IMR-90 (cell line): ENCODE data around the gene PDZD2. TPM values are rescaled to one million over a fixed set of nuclear protein-coding genes. Genes with fewer than 3 reads are reported as not detected.

Experiments used
- ATAC-seq: fragments of 200-7000 bp; cut with Tn5 transposase; 2 replicates; pipeline ENCODE4 v1.9.1; 2020; ENCODE audit warnings: low read depth, mild to moderate bottlenecking, moderate library complexity
- BruUV-seq: library from RNA; stranded (reverse); fragments of 400-500 nt; replicated peaks from 2 replicates; lab custom pipeline; 2021; lab: Mats Ljungman, UMichigan
- CTCF ChIA-PET: fragments of 300-600 bp; formaldehyde crosslinking; extraction: SDS; loops from one replicate; lab custom pipeline; 2021; ENCODE audit warnings: antibody characterized with exemption; lab: Yijun Ruan, JAX
- POLR2A ChIA-PET: fragments of 300-600 bp; sonication (Branson Sonifier 250); formaldehyde crosslinking; loops from one replicate; lab custom pipeline; 2022; ENCODE audit warnings: antibody characterized with exemption; ENCODE audit not compliant: unreplicated experiment; lab: Charles Lee
- DNase-seq: peaks from one replicate; pipeline ENCODE4 v3.0.0; 2013
- H2AFZ ChIP-seq: replicated peaks from 2 replicates; pipeline ENCODE3; 2013; ENCODE audit warnings: low read length, mild to moderate bottlenecking; ENCODE audit not compliant: poor library complexity
- H2AK5ac ChIP-seq: 2 replicates; pipeline ENCODE4 v1.6.1; 2013; ENCODE audit warnings: low read depth, low read length, inconsistent platforms
- H2AK9ac ChIP-seq: replicated peaks from 2 replicates; pipeline ENCODE3; 2013; ENCODE audit warnings: mild to moderate bottlenecking, low read depth, low read length, moderate library complexity; ENCODE audit not compliant: poor library complexity
- H2BK120ac ChIP-seq: 2 replicates; pipeline ENCODE4 v1.6.1; 2013; ENCODE audit warnings: low read depth, low read length, inconsistent platforms
- H2BK15ac ChIP-seq: 3 replicates; pipeline ENCODE4 v1.6.1; 2013; ENCODE audit warnings: low read depth, low read length, inconsistent platforms
- H2BK20ac ChIP-seq: 2 replicates; pipeline ENCODE4 v1.6.1; 2013; ENCODE audit warnings: low read depth, mild to moderate bottlenecking, inconsistent platforms, low read length, moderate library complexity
- H2BK5ac ChIP-seq: 2 replicates; pipeline ENCODE4 v1.6.1; 2013; ENCODE audit warnings: mild to moderate bottlenecking, low read depth, low read length, inconsistent platforms; ENCODE audit not compliant: poor library complexity, severe bottlenecking
- H3K14ac ChIP-seq: replicated peaks from 2 replicates; pipeline ENCODE4 v1.6.1; 2013; ENCODE audit warnings: low read depth, low read length, inconsistent platforms
- H3K18ac ChIP-seq: 2 replicates; pipeline ENCODE4 v1.6.1; 2013; ENCODE audit warnings: low read depth, low read length, control low read depth
- H3K23ac ChIP-seq: 2 replicates; pipeline ENCODE4 v1.6.1; 2013; ENCODE audit warnings: low read depth, low read length, inconsistent platforms
- H3K27ac ChIP-seq: 2 replicates; pipeline ENCODE4 v1.5.1; 2013; ENCODE audit warnings: mild to moderate bottlenecking, control low read depth, low read length; ENCODE audit not compliant: insufficient read depth
- H3K27me3 ChIP-seq: 2 replicates; pipeline ENCODE4 v1.6.1; 2013; ENCODE audit warnings: low read length; ENCODE audit not compliant: control insufficient read depth, insufficient read depth
- H3K36me3 ChIP-seq: 2 replicates; pipeline ENCODE4 v1.6.1; 2013; ENCODE audit warnings: low read length, mixed read lengths; ENCODE audit not compliant: control insufficient read depth, insufficient read depth
- H3K4ac ChIP-seq: 2 replicates; pipeline ENCODE4 v1.6.1; 2013; ENCODE audit warnings: low read depth, low read length, inconsistent platforms
- H3K4me1 ChIP-seq: 2 replicates; pipeline ENCODE4 v1.6.1; 2013; ENCODE audit warnings: low read length, mixed read lengths; ENCODE audit not compliant: control insufficient read depth, insufficient read depth
- H3K4me2 ChIP-seq: 2 replicates; pipeline ENCODE4 v1.6.1; 2013; ENCODE audit warnings: low read depth, mild to moderate bottlenecking, control low read depth, low read length, moderate library complexity
- H3K4me3 ChIP-seq: 2 replicates; pipeline ENCODE4 v1.5.1; 2013; ENCODE audit warnings: low read depth, mild to moderate bottlenecking, control low read depth, low read length, moderate library complexity; ENCODE audit not compliant: insufficient read depth
- H3K56ac ChIP-seq: 2 replicates; pipeline ENCODE4 v1.6.1; 2013; ENCODE audit warnings: low read length, inconsistent platforms; ENCODE audit not compliant: insufficient read depth; ENCODE audit errors: extremely low read depth
- H3K79me1 ChIP-seq, 2 experiments: 2 replicates each; pipeline ENCODE4 v1.6.1; 2013; ENCODE audit warnings: low read length in 2 of 2, inconsistent platforms in 1 of 2, low read depth in 1 of 2
- H3K9ac ChIP-seq: 2 replicates; pipeline ENCODE4 v1.6.1; 2013; ENCODE audit warnings: low read depth, low read length, control low read depth
- H3K9me1 ChIP-seq: 2 replicates; pipeline ENCODE4 v1.6.1; 2013; ENCODE audit warnings: low read length, inconsistent platforms; ENCODE audit not compliant: insufficient read depth
- H3K9me3 ChIP-seq: 2 replicates; pipeline ENCODE4 v1.6.1; 2013; ENCODE audit warnings: low read length; ENCODE audit not compliant: control insufficient read depth, insufficient read depth
- H4K20me1 ChIP-seq: 2 replicates; pipeline ENCODE4 v1.6.1; 2013; ENCODE audit warnings: low read length, inconsistent platforms; ENCODE audit not compliant: insufficient read depth
- H4K5ac ChIP-seq: 2 replicates; pipeline ENCODE4 v1.6.1; 2013; ENCODE audit warnings: mild to moderate bottlenecking, low read depth, low read length, control low read depth
- H4K8ac ChIP-seq, 2 experiments: 2 replicates each; pipeline ENCODE4 v1.6.1; 2013; ENCODE audit warnings: low read depth in 2 of 2, low read length in 2 of 2, control low read depth in 1 of 2, inconsistent platforms in 1 of 2
- H4K91ac ChIP-seq: 2 replicates; pipeline ENCODE4 v1.6.1; 2013; ENCODE audit warnings: low read depth, low read length, inconsistent platforms; ENCODE audit not compliant: insufficient read depth
- BHLHE40 ChIP-seq: fragments of 150-350 bp; IDR thresholded peaks from 2 replicates; pipeline ENCODE4 v1.6.1; 2016; ENCODE audit warnings: mild to moderate bottlenecking, low read depth, low read length
- CEBPB ChIP-seq: IDR thresholded peaks from 2 replicates; pipeline ENCODE4 v1.6.1; 2012; ENCODE audit warnings: low read depth, low read length, improper control_type of control experiment
- CHD1 ChIP-seq: IDR thresholded peaks from 2 replicates; pipeline ENCODE4 v1.6.1; 2012; ENCODE audit warnings: low read depth, low read length, improper control_type of control experiment
- CTCF ChIP-seq: conservative IDR thresholded peaks from 2 replicates; pipeline ENCODE4 v1.5.1; 2012; ENCODE audit warnings: mild to moderate bottlenecking, low read depth, low read length, improper control_type of control experiment
- ELK1 ChIP-seq: fragments of 150-350 bp; IDR thresholded peaks from 2 replicates; pipeline ENCODE4 v1.6.1; 2016; ENCODE audit warnings: low read depth, mild to moderate bottlenecking, low read length, moderate library complexity, borderline replicate concordance
- FOS ChIP-seq: fragments of 150-350 bp; IDR thresholded peaks from 2 replicates; pipeline ENCODE4 v1.6.1; 2016; ENCODE audit warnings: low read depth, low read length
- MAFK ChIP-seq: IDR thresholded peaks from 2 replicates; pipeline ENCODE4 v1.6.1; 2012; ENCODE audit warnings: low read depth, low read length, improper control_type of control experiment
- MAZ ChIP-seq: IDR thresholded peaks from 2 replicates; pipeline ENCODE4 v1.6.1; 2012; ENCODE audit warnings: low read depth, mild to moderate bottlenecking, low read length, improper control_type of control experiment, moderate library complexity, borderline replicate concordance
- MXI1 ChIP-seq: IDR thresholded peaks from 2 replicates; pipeline ENCODE4 v1.6.1; 2012; ENCODE audit warnings: low read depth, mild to moderate bottlenecking, low read length, moderate library complexity, borderline replicate concordance
- NFE2L2 ChIP-seq: fragments of 150-350 bp; IDR thresholded peaks from 2 replicates; pipeline ENCODE4 v1.6.1; 2016; ENCODE audit warnings: low read depth, mild to moderate bottlenecking, low read length
- POLR2A ChIP-seq: IDR thresholded peaks from 2 replicates; pipeline ENCODE4 v1.6.1; 2012; ENCODE audit warnings: mild to moderate bottlenecking, low read depth, low read length
- RAD21 ChIP-seq: IDR thresholded peaks from 2 replicates; pipeline ENCODE4 v1.6.1; 2012; ENCODE audit warnings: low read length, improper control_type of control experiment
- RCOR1 ChIP-seq: IDR thresholded peaks from 2 replicates; pipeline ENCODE4 v1.6.1; 2012; ENCODE audit warnings: mild to moderate bottlenecking, low read length, improper control_type of control experiment; ENCODE audit not compliant: insufficient replicate concordance
- RFX5 ChIP-seq: IDR thresholded peaks from 2 replicates; pipeline ENCODE4 v1.8.0; 2012; ENCODE audit warnings: low read depth, mild to moderate bottlenecking, low read length, moderate library complexity
- SMC3 ChIP-seq: fragments of 150-350 bp; IDR thresholded peaks from 2 replicates; pipeline ENCODE4 v1.6.1; 2016; ENCODE audit warnings: low read depth, mild to moderate bottlenecking, antibody characterized with exemption, low read length, moderate library complexity
- USF2 ChIP-seq: fragments of 150-350 bp; IDR thresholded peaks from 2 replicates; pipeline ENCODE4 v1.6.1; 2017; ENCODE audit warnings: mild to moderate bottlenecking, antibody characterized with exemption, low read length, low read depth
- WGBS, 2 experiments: methylation state at CpG; one replicate each; pipeline versions ENCODE4 v1.1.5 to v1.1.7; 2013; ENCODE audit warnings: missing lambda C conversion rate in 2 of 2; ENCODE audit not compliant: insufficient read length in 1 of 2; ENCODE audit errors: extremely low coverage in 2 of 2; 5-methylcytosine and 5-hydroxymethylcytosine counted together
- dilution Hi-C: fragments of 300-500 bp; cut with HindIII; formaldehyde crosslinking; loops from one replicate; pipeline ENCODE4 v1.14.3; 2018; ENCODE audit warnings: low sequenced_read_pairs; ENCODE audit not compliant: unreplicated experiment
- in situ Hi-C: fragments of 300-500 bp; cut with MboI; formaldehyde crosslinking; loops from 3 replicates; pipeline ENCODE4 v1.14.3; 2019; ENCODE audit warnings: low sequenced_read_pairs, inconsistent platforms, mixed read lengths
- intact Hi-C: fragments of 100-400 bp; cut with micrococcal nuclease; formaldehyde crosslinking; loops from 2 replicates; pipeline ENCODE4 v1.10.0; 2022
- polyA plus RNA-seq, 3 experiments: library from polyadenylated mRNA; depleted of rRNA; stranded (reverse); fragments of >200 nt; gene quantifications; 2 replicates each; pipeline ENCODE4 v1.2.3, GENCODE V29; 2012; ENCODE audit warnings: low replicate concordance in 1 of 3
- total RNA-seq: library from RNA; depleted of rRNA; stranded (reverse); fragments of >200 nt; gene quantifications from 2 replicates; pipeline ENCODE4 v1.2.3, GENCODE V29; 2012

Gene PDZD2
- total and polyA plus RNA-seq, 2 of the 4 experiments (the other 2 are of a cell fraction): under 0.01 to 0.02 TPM

- Histone ChIP-seq H3K4me3 (no peak overlapping the region), H2BK15ac (no peak overlapping the region), H3K36me3 (no peaks in the 10 kb centered on the region), H3K27ac (no peak overlapping the region), H4K8ac (no peak overlapping the region), H3K56ac (no peak overlapping the region), H3K9ac (no peak overlapping the region), H3K27me3 (peaks cover 18% of the 10 kb centered on the region), H4K5ac (no peak overlapping the region), H2BK5ac (no peak overlapping the region), H2AFZ (no peak overlapping the region), H2AK5ac (no peak overlapping the region), H3K14ac (no peak overlapping the region), H2BK120ac (no peak overlapping the region), H3K18ac (no peak overlapping the region), H3K4me1 (no peaks in the 10 kb centered on the region), H3K23ac (no peak overlapping the region), H3K4me2 (no peak overlapping the region), H4K91ac (no peak overlapping the region), H3K4ac (no peak overlapping the region), H3K9me1 (no peaks in the 10 kb centered on the region), H3K9me3 (no peaks in the 10 kb centered on the region), H2AK9ac (no peak overlapping the region), H3K79me1 (no peaks in the 10 kb centered on the region), H4K20me1 (no peaks in the 10 kb centered on the region), H2BK20ac (no peak overlapping the region)
- DNase-seq: no peak
- 36% methylated on average over 2 of the region's 6 CpGs; no CpG with 5 or more reads in 1 of the 2 experiments for WGBS, 2 experiments
- TF ChIP-seq RCOR1 (no peak), ELK1 (no peak), MAFK (no peak), SMC3 (no peak), USF2 (no peak), FOS (no peak), MXI1 (no peak), NFE2L2 (no peak), RAD21 (no peak), BHLHE40 (no peak), CTCF (no peak), CEBPB (no peak), POLR2A (no peak), RFX5 (no peak), MAZ (no peak), CHD1 (no peak)
- no TSS peak for BruUV-seq
- in situ Hi-C loops (no loop called here), dilution Hi-C loops (no loop called here), intact Hi-C loops (no loop called here)
- no peak for ATAC-seq
- CTCF ChIA-PET: no interaction called here
- POLR2A ChIA-PET: no interaction called here
Measured at GRCh38 chr5:31682851-31683250, 43.9 kb downstream of the PDZD2 start.
